Astrocyte (in vitro differentiated cells and primary cell): ENCODE data around the gene RFTN2.

Experiments used
- EZH2 ChIP-seq: IDR thresholded peaks from 2 replicates; pipeline ENCODE4 v1.6.1; 2012; ENCODE audit warnings: mild to moderate bottlenecking, low read length, inconsistent platforms; ENCODE audit not compliant: insufficient read depth
- TF ChIP-seq, protein P1 (sequence below): IDR thresholded peaks from 2 replicates; pipeline ENCODE4 v1.5.1; 2011; ENCODE audit warnings: low read depth, mild to moderate bottlenecking, inconsistent platforms, low read length, moderate library complexity; ENCODE audit not compliant: insufficient read depth

DNA sequence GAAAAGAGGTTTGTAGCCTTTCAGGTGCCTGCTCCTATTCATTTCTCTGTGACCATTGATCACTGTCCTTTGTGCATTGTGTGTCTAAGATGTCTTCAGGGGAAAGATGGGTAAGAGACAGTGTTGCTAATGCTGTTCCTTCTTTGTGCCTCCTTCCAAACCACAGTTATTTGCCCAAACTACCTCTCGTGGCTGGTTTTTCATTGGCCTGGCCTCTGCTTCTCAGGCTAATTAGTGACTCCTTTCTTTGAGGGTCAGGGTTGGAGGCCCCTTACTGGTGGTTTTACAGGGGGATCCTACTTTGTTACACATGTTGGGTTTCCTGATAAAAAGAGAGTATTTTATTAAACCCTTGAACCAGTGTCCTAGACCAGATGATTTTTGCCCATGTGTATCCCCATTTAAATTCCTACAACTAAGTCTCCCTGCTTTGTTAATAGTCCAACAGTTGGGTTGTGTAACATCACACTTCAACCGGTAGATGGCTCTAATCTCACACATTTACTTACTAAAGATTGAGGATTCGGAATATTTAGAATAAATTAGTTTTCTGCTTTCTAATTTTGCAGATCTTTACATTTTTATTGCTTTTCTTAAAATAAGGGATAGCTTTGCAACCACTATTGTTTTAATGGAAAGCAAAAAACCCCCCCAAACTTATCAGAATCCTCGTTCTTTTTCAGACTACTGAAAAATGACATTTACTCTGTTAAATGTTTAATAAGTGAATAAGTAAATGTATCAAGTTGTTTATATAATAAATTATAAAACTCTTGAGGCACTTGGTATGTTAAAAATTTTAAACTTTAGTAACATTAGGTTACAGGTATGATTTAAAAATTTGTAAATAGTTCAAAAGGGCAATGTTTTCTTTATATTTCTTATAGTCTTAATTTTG lies 32.2 kb upstream of the RFTN2 start:
- TF ChIP-seq EZH2: no peak
- TF ChIP-seq, protein P1, sequence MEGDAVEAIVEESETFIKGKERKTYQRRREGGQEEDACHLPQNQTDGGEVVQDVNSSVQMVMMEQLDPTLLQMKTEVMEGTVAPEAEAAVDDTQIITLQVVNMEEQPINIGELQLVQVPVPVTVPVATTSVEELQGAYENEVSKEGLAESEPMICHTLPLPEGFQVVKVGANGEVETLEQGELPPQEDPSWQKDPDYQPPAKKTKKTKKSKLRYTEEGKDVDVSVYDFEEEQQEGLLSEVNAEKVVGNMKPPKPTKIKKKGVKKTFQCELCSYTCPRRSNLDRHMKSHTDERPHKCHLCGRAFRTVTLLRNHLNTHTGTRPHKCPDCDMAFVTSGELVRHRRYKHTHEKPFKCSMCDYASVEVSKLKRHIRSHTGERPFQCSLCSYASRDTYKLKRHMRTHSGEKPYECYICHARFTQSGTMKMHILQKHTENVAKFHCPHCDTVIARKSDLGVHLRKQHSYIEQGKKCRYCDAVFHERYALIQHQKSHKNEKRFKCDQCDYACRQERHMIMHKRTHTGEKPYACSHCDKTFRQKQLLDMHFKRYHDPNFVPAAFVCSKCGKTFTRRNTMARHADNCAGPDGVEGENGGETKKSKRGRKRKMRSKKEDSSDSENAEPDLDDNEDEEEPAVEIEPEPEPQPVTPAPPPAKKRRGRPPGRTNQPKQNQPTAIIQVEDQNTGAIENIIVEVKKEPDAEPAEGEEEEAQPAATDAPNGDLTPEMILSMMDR: peak; percentile 81
